SK-N-MC (cell line): ENCODE measurements around the gene PRKN.

Source experiments
- DNase-seq: peaks from one replicate; pipeline ENCODE4 v3.0.0-alpha.2; 2011; ENCODE audit warnings: low read depth, low spot score
- H3K27ac ChIP-seq: fragments of 200-600 bp; sonication (generic); 2 replicates; pipeline ENCODE4 v1.5.1; 2016; ENCODE audit warnings: mixed run types
- H3K36me3 ChIP-seq: fragments of 200-600 bp; sonication (generic); 2 replicates; pipeline ENCODE4 v1.6.1; 2017; ENCODE audit warnings: antibody characterized with exemption, low read length, mixed read lengths; ENCODE audit not compliant: insufficient read depth
- H3K4me3 ChIP-seq: fragments of 200-600 bp; sonication (generic); 2 replicates; pipeline ENCODE4 v1.5.1; 2016
- H3K9ac ChIP-seq: fragments of 200-600 bp; sonication (generic); 2 replicates; pipeline ENCODE4 v1.8.0; 2017; ENCODE audit warnings: mixed run types, mixed read lengths; ENCODE audit not compliant: insufficient read length
- H3K9me3 ChIP-seq: fragments of 200-600 bp; sonication (generic); 2 replicates; pipeline ENCODE4 v1.6.1; 2017; ENCODE audit warnings: low read depth, mild to moderate bottlenecking, antibody characterized with exemption, low read length, moderate library complexity, mixed read lengths
- EZH2 ChIP-seq: fragments of 200-600 bp; sonication (generic); IDR thresholded peaks from one replicate; pipeline ENCODE4 v1.6.1; 2017; ENCODE audit warnings: antibody characterized with exemption
- FOXP2 ChIP-seq: optimal IDR thresholded peaks from 2 replicates; pipeline ENCODE3; 2011; ENCODE audit warnings: mild to moderate bottlenecking, moderate library complexity; ENCODE audit not compliant: insufficient read depth; ENCODE audit errors: extremely low read length, control extremely low read depth
- POLR2AphosphoS5 ChIP-seq: IDR thresholded peaks from 2 replicates; pipeline ENCODE4 v1.6.1; 2012; ENCODE audit warnings: mild to moderate bottlenecking, low read depth, low read length, borderline replicate concordance

PRKN gene

GRCh38 chr6:161542346-161542980, 1185.1 kb downstream of the PRKN start:
- DNase-seq: no peak
- no peak overlapping the region for H3K4me3 ChIP-seq
- H3K9me3 ChIP-seq: no peaks in the 10 kb centered on the region
- no peak overlapping the region for H3K9ac ChIP-seq
- TF ChIP-seq POLR2AphosphoS5 (no peak), FOXP2 (no peak), EZH2 (no peak)
- H3K27ac ChIP-seq: no peak overlapping the region
- no peaks in the 10 kb centered on the region for H3K36me3 ChIP-seq

DNA sequence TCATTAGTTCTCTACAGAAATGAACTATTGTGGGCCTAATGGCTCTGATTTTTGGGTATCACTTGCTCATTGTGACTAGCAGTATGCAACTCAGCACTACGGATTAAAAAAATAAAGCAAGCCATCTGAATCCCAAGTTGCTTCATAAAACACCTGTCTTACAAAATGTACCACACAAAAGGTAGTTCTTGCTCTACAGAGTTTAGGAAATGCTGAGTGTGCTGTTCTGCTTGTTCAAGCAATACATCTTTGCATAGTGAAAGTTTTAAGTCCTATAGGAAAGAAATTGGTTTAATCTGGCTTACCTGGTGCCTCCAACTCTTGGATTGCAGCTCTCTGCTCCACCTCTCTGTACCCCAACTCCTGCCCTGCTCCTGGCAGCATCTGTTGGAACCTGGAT, 1187.0 kb downstream of the PRKN start:
- no peak for TF ChIP-seq FOXP2
- no peak for TF ChIP-seq POLR2AphosphoS5
- TF ChIP-seq EZH2: no peak
- Histone ChIP-seq H3K27ac (no peak overlapping the region), H3K9me3 (no peaks in the 10 kb centered on the region), H3K9ac (no peak overlapping the region), H3K4me3 (no peak overlapping the region), H3K36me3 (no peaks in the 10 kb centered on the region)
- no peak for DNase-seq

DNA sequence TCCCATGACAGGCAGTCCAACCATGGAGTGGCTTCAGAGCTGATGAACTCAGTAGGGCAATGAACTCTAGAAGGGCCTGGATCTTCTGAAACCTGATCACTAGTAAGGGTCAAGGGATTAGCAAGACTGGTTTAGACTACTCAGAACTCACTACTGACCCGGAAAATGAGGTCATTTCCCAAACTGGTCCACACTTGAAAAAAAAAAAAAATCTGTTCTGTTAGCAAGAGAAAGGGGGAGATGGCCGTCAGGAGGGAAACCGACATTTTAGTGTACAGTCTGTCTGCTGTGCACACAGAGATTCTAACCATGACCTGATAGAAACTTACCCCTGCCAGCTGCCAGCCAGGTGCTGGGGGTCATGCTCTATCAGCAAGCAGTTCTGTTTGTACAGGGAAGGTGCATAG, 1191.3 kb downstream of the PRKN start:
- H3K9me3 ChIP-seq: no peaks in the 10 kb centered on the region
- TF ChIP-seq EZH2: no peak
- no peak for TF ChIP-seq FOXP2
- TF ChIP-seq POLR2AphosphoS5: no peak
- no peak overlapping the region for H3K27ac ChIP-seq
- H3K4me3 ChIP-seq: no peak overlapping the region
- no peak overlapping the region for H3K9ac ChIP-seq
- H3K36me3 ChIP-seq: no peaks in the 10 kb centered on the region
- DNase-seq: no peak

- Histone ChIP-seq H3K9me3 (no peaks in the 10 kb centered on the region), H3K36me3 (no peaks in the 10 kb centered on the region), H3K9ac (no peak overlapping the region), H3K4me3 (no peak overlapping the region), H3K27ac (no peak overlapping the region)
- TF ChIP-seq FOXP2: no peak
- TF ChIP-seq POLR2AphosphoS5: no peak
- TF ChIP-seq EZH2: no peak
- no peak for DNase-seq
Observed at GRCh38 chr6:161534264-161534873, 1193.2 kb downstream of the PRKN start.

DNA sequence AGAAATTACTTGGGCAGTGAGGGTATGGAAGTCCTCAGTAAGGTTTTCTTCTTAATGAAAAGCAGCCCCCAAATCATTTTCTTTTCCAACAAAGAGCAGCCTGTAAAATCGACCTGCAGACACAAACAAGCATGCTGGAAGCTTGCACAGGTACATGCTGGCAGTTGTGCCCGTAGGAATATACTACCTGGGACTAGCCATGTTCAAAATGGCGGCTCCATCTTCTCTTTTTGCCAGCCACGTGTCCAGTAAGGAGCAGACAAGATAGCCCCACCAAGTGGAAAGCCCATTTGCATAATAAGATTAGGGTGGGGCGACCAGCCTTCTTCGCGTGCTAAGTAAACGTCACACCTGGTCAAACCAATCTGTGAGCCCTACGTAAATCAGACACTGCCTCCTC, 1194.3 kb downstream of the PRKN start:
- no peak overlapping the region for H3K27ac ChIP-seq
- no peak overlapping the region for H3K4me3 ChIP-seq
- H3K36me3 ChIP-seq: no peaks in the 10 kb centered on the region
- no peak for TF ChIP-seq EZH2
- no peak for TF ChIP-seq POLR2AphosphoS5
- TF ChIP-seq FOXP2: no peak
- no peak overlapping the region for H3K9ac ChIP-seq
- no peak for DNase-seq
- no peaks in the 10 kb centered on the region for H3K9me3 ChIP-seq

GRCh38 chr6:161532536-161532935, 1195.0 kb downstream of the PRKN start:
- no peak for DNase-seq
- Histone ChIP-seq H3K36me3 (no peaks in the 10 kb centered on the region), H3K4me3 (no peak overlapping the region), H3K9ac (no peak overlapping the region), H3K27ac (no peak overlapping the region), H3K9me3 (no peaks in the 10 kb centered on the region)
- no peak for TF ChIP-seq FOXP2
- TF ChIP-seq POLR2AphosphoS5: no peak
- no peak for TF ChIP-seq EZH2

DNA sequence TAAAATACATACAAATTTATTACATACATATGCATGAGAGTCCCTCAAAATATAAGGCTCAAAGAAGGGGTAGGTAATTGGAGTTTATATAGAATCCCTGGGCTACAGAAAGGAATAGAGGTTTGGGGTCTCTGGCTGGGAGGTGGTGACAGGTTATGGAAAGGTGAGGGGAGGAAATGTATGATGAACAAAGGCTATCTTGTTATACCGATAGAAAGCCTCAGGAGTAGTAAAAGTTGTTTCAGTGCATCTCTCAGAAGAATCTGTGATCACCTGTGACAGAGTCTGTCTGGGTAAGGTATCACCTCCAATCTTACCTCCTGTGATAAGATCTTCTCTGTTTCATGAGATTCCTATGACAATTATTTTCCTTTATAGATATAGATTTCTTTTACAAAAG, 1200.8 kb downstream of the PRKN start:
- H3K36me3 ChIP-seq: no peaks in the 10 kb centered on the region
- no peak for TF ChIP-seq POLR2AphosphoS5
- TF ChIP-seq EZH2: no peak
- no peak for TF ChIP-seq FOXP2
- no peak overlapping the region for H3K4me3 ChIP-seq
- no peak for DNase-seq
- H3K9me3 ChIP-seq: no peaks in the 10 kb centered on the region
- no peak overlapping the region for H3K27ac ChIP-seq
- H3K9ac ChIP-seq: no peak overlapping the region

DNA sequence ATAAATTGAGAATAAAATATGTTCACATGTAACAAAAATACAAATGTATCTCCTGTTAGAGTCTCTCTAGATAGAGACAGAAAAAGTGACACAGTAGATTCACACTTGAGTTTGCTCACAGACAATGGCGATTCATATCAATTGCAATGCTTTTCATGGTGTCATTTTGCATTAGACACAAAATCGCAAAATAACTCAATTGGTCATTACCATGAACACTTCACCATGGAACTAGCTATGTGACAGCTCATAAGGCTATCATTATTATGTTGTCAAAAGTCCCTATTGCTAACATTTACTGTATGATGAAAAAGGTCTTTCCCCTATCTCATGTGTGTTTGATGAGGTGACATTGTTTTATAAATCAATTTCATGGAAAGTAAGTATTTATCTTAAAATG, 1204.2 kb downstream of the PRKN start:
- Histone ChIP-seq H3K9me3 (no peaks in the 10 kb centered on the region), H3K27ac (no peak overlapping the region), H3K36me3 (no peaks in the 10 kb centered on the region), H3K4me3 (no peak overlapping the region), H3K9ac (no peak overlapping the region)
- DNase-seq: no peak
- TF ChIP-seq EZH2 (no peak), FOXP2 (no peak), POLR2AphosphoS5 (no peak)
